AG04449 (cell line): Measurements from ENCODE around the gene SOX8.

ENCODE experiments used
- CTCF ChIA-PET: fragments of 350-600 bp; formaldehyde crosslinking; extraction: SDS; loops from one replicate; lab custom pipeline; 2021; ENCODE audit warnings: antibody characterized with exemption; lab: Yijun Ruan, JAX
- POLR2A ChIA-PET: fragments of 400-600, 350-600 bp; formaldehyde crosslinking; extraction: SDS; loops from one replicate; lab custom pipeline; 2020; ENCODE audit warnings: antibody characterized with exemption, inconsistent platforms; lab: Yijun Ruan, JAX
- DNase-seq: peaks from one replicate; pipeline ENCODE4 v3.0.0-alpha.2; 2010; ENCODE audit warnings: low read depth, low spot score
- H3K4me3 ChIP-seq: 2 replicates; pipeline ENCODE4 v1.5.1; 2011; ENCODE audit warnings: low read depth, mild to moderate bottlenecking, control low read depth, low read length
- TF ChIP-seq, protein P1 (sequence below): IDR thresholded peaks from one replicate; pipeline ENCODE4 v1.5.1; 2011; ENCODE audit warnings: mild to moderate bottlenecking, moderate library complexity, low read length, control low read depth, inconsistent platforms; ENCODE audit not compliant: insufficient read depth; ENCODE audit errors: missing control alignments

Gene SOX8

GRCh38 chr16:998615-999014 lies 17.0 kb downstream of the SOX8 start:
- POLR2A ChIA-PET: no interaction called here
- CTCF ChIA-PET: interaction anchor here (1.2 kb wide), 1 partner anchor 59 kb away, joined by 3 read pairs; no protein-coding TSS in a partner anchor
- no peak overlapping the region for H3K4me3 ChIP-seq
- DNase-seq: no peak
- TF ChIP-seq, protein P1, sequence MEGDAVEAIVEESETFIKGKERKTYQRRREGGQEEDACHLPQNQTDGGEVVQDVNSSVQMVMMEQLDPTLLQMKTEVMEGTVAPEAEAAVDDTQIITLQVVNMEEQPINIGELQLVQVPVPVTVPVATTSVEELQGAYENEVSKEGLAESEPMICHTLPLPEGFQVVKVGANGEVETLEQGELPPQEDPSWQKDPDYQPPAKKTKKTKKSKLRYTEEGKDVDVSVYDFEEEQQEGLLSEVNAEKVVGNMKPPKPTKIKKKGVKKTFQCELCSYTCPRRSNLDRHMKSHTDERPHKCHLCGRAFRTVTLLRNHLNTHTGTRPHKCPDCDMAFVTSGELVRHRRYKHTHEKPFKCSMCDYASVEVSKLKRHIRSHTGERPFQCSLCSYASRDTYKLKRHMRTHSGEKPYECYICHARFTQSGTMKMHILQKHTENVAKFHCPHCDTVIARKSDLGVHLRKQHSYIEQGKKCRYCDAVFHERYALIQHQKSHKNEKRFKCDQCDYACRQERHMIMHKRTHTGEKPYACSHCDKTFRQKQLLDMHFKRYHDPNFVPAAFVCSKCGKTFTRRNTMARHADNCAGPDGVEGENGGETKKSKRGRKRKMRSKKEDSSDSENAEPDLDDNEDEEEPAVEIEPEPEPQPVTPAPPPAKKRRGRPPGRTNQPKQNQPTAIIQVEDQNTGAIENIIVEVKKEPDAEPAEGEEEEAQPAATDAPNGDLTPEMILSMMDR: no peak

DNA sequence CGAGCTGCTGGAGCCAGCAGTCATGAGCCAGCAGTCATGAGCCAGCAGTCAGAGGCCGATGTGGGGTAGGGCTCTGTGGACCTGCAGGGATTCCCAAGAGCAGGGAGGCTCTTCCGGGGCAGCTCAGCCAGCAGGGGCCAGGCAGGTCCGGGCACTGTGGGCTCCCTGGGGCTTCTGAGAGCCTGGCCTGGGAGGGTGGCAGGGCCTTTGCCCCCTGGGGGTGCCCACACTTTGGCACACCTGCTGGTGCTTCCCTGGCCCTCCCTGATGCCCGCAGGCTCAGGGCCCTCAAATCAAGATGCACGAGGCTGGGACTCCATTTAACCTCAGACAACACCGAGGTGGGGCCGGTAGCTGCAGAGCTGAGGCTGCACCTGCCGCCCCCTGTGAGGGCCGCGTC lies 18.1 kb downstream of the SOX8 start:
- H3K4me3 ChIP-seq: no peak overlapping the region
- no peak for DNase-seq
- TF ChIP-seq, protein P1: no peak
- CTCF ChIA-PET: no interaction called here
- POLR2A ChIA-PET: no interaction called here

- TF ChIP-seq, protein P1: no peak
- H3K4me3 ChIP-seq: no peak overlapping the region
- ChIA-PET POLR2A (no interaction called here), CTCF (no interaction called here)
- DNase-seq: no peak
These were observed 19.0 kb downstream of the SOX8 start for GRCh38 chr16:1000608-1001007.

- no peak for DNase-seq
- TF ChIP-seq, protein P1: no peak
- H3K4me3 ChIP-seq: no peak overlapping the region
- ChIA-PET CTCF (no interaction called here), POLR2A (no interaction called here)
These were observed 19.5 kb downstream of the SOX8 start for GRCh38 chr16:1001096-1001495.

DNA sequence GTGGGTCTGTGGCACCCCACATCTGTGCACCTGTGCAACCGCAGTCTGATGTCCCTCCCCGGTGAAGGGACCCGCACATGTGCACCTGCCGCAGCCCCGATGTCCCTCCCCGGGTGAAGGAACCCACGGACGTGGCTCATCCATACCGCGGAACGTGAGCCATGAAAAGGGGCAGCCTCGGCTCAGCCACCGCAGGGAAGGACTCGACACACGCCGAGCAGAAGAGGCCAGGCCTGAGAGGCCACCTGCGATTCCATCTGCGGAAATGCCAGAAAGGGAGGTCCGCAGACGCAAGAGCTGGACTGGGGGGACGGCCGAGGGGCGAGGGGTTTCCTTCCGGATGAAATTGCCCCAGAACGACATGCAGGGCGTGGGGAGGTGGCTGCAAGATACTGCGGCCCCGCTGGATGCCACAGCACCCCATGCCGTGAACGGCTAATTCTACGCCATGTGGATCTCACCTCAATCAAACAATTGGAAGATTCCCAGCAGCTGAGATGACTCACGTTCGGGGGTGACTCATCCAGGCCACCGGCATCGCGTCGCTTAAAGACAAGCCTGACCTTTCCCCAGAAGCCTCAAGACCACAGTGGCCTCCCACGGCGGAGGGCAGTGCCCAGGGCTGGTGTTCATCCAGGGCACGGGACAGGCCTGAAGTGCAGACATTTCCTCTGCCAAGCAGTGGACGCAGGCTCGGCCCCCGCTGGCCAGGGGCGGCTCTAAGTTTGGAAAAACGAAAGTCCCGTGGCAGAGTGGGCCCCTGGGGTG lies 21.0 kb downstream of the SOX8 start:
- TF ChIP-seq, protein P1: no peak
- ChIA-PET CTCF (interaction anchor here (1.5 kb wide), 1 partner anchor 55 kb away, joined by 5 read pairs; no protein-coding TSS in a partner anchor), POLR2A (no interaction called here)
- no peak overlapping the region for H3K4me3 ChIP-seq
- DNase-seq: no peak

- DNase-seq: no peak
- ChIA-PET CTCF (interaction anchor here (1.5 kb wide), 1 partner anchor 54 kb away, joined by 5 read pairs; no protein-coding TSS in a partner anchor), POLR2A (no interaction called here)
- TF ChIP-seq, protein P1: no peak
- no peak overlapping the region for H3K4me3 ChIP-seq
These were observed 22.1 kb downstream of the SOX8 start for GRCh38 chr16:1003391-1004347.
